HG03342 (cell line): ENCODE data around the gene DUT.
A peak's percentile ranks its signal among the peaks of the same experiment; 100 is the strongest.
"Not testable (repeated sequence)": the region's sequence is repeated elsewhere in the genome, so short reads cannot be mapped to it uniquely, and the experiment has no call there.

ENCODE experiments used
- ATAC-seq: cut with Tn5 transposase; IDR thresholded peaks from one replicate; pipeline ENCODE4 v1.9.1; 2021; ENCODE audit warnings: mild to moderate bottlenecking, moderate library complexity; ENCODE audit not compliant: unreplicated experiment

Gene DUT

DNA sequence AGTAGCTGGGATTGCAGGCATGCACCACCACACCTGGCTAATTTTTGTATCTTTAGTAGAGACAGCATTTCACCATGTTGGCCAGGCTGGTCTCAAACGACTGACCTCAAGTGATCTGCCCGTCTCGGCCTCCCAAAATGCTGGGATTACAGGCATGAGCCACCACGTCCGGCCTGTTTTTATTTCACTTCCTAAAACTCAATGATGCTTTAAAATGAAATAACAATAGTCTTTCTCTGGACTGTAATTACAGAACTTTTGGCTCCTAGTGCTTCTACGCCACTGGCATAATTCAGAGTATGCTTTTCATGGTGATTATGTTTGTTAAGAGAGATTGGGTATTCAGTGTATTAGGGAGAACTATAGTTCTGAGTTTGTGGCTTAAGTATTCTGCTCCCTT is 5.0 kb upstream of the DUT start:
- ATAC-seq, result not testable (repeated sequence)

DNA sequence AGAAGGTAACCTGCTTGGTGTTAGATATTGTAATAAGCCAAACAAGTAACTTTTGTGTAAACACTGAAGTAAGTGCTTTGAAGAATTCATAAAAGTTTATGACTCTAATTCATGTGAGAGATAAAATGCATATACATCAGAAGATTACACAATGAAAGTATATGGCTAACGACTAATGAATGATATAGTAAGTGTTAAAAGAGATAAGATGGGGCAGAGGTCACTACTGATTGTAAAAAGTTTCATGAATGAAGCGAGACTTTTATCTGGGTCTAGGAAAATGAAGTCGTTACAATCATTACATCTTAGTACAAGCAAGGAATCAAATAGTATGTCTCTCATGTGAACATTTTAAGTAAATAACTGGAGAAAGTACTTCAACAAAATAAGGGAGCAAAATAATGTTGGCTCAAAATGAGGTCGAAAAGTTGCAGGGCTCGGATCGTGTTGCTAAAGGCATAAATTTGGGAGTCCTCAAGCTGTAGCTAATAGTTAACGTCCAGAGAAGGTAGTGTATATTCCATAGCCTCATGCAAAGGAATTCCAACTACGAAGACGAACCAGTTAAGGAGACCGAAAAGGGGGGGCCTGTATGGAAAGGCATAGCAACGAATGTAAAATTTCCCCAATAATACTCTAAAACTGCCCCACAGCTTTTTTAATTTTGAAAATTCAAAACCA is 984 bp upstream of the DUT start:
- no peak for ATAC-seq

- ATAC-seq, result peak; percentile 49
Measured at GRCh38 chr15:48331796-48332641, 790 bp downstream of the DUT start.

DNA sequence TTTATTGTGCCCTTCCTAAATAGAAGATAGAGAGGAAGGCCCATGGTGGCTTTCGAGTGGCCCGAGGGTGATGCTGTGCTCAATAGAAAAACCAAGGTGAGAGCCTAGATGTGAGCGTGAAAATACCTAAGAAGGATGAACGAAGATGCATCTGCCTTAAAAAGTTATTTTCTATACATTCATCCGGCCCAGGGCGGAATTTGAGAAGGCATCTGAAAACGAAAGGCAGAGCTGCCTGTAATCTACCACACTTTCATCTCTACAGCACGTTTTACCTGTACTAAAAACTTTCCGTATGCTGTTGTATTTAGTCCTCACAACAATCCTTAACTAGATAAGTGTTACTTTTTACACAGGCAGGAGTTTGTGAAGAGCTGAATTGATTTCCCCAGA is 1.4 kb downstream of the DUT start:
- ATAC-seq, result no peak

GRCh38 chr15:48333540-48333939 is 2.3 kb downstream of the DUT start:
- ATAC-seq, result no peak

GRCh38 chr15:48334260-48334659 is 3.0 kb downstream of the DUT start:
- ATAC-seq, result no peak

DNA sequence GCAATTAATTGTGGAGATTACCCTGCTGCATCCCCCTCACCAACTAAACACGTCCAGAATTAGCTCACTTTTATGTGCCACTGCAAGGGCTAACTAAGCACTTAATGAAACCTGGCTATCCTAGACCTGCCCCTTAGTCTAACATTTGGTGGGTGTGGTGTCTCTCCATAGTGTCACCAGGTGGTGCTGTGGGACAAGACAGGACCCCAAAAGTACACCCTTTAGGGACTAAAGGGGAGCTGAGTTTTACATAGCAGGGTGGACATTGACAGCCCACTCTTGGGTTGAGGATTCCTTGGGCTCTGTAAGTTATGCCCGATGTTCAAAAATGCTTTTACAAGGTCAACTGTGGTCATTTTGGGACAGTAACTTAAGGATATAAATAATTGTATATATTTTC is 5.7 kb downstream of the DUT start:
- ATAC-seq, result no peak

GRCh38 chr15:48337607-48338006 is 6.4 kb downstream of the DUT start:
- no peak for ATAC-seq

GRCh38 chr15:48340111-48340510 is 8.9 kb downstream of the DUT start:
- no peak for ATAC-seq

GRCh38 chr15:48343865-48344264 is 12.6 kb downstream of the DUT start:
- no peak for ATAC-seq

DNA sequence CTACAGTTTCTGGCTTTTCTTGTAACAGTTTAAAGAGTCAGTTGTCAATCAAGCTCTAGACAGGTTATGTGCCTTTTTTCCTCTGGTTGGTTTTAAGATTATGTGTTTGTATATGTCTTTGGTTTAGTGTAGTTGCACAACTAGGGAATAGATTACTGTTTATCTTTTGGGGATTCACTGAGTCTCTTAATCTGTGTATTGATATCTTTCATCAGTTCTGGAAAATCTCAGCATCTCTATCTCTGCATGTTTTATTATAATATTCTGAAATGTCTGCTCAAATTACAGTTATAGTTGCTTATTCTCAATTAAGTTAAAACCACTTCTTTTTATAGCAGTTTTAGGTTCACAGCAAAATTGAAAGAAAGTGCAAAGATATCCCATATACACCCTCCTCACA is 14.3 kb downstream of the DUT start:
- ATAC-seq, result no peak

DNA sequence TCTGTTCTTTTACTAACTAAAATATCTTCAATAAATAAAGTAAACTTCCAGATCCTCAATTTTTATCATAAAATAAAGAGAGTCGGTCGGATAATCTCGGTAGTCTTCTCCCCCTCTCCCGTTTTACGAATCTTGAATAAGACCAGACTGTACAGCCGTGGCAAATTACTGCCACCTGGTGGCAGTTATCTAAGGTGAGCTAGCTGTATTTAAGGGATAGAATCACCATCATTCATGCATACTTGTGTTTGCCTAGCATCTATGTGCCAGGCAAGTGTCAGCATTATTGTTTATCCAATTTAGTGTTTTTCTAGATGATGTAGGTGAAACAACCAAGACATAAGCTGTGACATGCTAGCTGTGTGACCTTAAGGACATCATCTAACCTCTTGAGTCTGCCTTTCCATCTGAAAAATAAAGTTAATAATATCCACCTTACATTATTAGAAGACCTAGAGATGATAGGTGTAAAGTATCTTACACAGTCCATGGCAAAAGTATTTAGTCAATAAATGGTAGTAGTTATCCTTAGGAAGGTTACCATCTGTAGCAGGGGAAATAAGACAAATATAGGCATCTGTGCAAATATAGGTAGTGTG is 21.3 kb downstream of the DUT start:
- peak; percentile 90 for ATAC-seq

DNA sequence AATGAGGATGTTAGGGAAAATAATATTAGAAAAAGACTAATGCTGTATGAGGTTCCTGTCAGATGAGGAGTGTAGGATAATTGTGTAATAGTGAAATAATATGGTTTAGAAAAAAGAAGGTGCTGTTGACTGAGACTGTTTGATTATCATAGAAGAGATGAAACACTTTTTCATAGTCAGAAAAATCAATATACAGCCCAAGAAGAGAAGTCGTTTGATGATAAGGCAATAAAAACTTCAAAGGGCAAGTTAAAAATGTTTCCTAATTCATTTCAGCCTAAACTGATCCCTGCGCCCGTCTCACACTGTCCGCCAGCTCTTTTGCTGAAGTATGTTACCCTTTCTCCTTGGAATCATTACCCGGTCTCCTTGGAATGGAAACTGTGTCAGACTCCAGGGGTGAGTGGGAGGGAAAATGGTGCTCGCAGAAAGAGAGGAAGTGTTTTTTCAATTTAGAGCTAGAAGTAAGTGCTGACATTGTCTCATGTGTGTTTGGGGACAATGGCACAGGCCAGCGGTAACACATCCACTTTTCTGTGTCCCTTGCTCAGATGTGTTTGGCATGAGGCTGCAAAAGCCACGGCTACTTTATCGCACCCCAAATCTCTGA is 23.6 kb downstream of the DUT start:
- no peak for ATAC-seq

- no peak for ATAC-seq
Measured at GRCh38 chr15:48355377-48355776, 24.1 kb downstream of the DUT start.

- peak; percentile 43 for ATAC-seq
Measured at GRCh38 chr15:48358229-48359152, 27.3 kb downstream of the DUT start.

DNA sequence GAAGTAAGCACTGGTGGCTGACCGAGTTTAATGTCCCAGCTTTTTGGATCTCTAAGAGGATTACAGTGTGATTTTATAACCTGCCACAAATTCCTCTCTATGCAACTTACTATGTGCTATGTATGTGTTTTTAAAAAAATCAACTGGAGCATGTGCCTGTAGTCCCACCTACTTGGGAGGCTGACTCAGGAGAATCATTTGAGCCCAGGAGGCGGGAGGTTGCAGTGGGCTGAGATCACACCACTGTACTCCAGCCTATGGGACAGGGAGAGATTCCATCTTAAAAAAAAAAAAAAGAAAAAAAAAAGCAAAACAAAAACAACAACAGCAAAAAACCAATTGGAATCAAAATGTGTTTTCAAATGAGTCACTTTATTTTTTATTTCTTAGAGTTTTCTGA is 29.6 kb downstream of the DUT start:
- ATAC-seq, result no peak

DNA sequence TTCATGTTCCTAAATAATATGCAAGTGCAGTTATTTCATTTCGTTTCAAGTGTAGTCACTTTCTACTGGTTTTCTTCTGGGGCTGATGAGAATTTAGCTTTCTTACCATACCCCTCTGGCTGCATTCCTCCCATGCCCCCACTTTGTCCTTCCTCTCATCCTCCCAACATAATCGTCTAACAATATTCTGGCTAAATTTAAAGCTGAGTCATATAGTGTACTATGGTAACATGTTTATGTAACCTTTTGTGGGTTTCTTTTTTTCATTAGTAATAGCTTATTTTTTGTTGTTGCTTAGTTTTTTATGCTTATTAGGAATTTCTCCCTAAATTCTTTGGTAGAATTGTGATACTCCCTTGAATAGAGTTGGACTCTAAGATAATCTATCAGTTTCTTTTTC is 30.5 kb downstream of the DUT start:
- no peak for ATAC-seq

DNA sequence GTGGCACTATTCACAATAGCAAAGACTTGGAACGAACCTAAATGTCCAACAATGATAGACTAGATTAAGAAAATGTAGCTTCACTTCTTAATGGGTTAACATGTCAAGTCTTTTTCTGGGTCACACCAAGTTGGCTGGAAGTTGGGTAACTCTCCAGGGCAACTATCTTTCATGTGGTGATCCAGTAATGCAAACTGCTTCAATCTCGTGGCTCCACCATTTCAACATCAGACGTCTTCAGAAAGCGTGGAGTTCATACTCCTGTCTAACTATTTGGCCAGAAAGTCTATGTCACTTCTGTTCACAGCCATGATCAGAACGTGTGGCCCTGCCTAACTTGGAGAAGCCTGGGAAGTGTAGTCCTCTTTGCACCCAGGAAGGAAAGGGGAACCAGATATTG is 32.2 kb downstream of the DUT start:
- no peak for ATAC-seq

GRCh38 chr15:48365575-48365974 is 34.3 kb downstream of the DUT start:
- ATAC-seq, result no peak

DNA sequence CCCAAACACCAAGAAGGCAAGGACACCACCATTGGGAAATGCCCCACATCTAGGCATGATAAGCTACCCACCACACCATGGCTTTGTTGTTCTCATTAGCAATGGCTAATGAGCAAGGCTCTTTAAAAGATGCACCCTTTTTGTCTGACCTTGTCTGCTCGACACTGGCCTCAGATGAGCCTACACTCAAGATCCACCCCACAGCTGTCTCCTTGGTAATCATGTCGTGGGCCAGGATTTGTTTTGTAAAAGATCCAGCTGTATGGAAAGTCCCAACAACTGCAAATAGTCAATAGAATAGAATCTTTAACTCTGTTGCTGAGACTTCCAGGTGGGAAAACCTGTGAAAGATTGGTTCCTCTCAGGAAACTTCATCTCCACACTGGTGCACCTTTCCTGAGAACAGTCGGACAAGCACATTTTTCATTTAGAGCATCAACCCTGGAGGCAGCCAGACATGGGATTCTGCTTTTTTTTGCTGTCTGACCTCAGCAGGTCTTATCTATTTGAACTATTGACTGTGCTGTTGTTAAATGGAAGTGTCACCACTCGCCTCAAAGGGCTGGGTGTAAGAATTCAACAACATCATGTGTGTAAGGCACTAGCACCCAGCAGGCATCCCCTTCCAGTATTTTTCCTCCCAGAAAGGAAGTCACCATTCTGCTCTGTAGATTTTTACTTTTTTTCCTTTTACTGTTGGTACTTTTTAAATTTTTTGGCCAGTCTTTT is 35.5 kb downstream of the DUT start:
- no peak for ATAC-seq
